ENCODE results near the gene LMX1A.

LMX1A gene

DNA sequence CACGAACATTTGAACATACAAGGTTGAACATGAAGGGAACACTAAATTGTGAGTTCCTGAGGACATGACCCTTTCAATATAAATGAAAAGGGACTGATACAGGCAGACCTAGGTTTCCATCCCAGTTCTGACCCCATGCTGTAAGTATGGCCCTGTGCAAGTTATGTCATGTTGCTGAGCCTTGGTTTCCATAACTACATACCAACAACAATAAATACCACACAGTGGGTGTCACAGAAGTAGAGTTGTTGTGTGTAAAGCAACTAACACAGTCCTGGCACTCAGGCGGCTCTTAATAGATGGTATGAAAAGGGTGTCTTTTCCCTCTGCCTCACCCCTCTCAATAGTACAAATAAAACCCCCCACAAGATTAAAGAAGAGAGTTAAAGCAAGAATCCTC, 140.8 kb downstream of the LMX1A start:
- no peak for DNase-seq

DNA sequence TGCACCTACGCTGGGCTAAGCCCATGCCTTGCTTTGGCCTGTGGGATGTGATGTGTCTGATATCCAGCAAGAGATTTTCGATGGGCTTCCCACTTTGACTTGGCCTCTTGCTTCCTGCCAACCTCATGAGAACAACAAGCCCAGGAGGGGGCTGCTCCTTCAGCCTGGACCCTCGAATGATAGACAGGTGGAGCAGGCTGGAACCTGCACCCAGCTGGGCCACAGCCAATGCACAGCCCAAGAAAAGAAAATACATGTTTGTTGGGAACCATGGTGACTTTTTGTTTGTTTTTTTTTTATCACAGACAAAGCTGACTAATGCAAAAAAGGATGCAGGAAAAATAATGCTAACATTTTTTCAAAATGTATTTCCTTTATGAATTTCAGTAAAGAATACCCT, 144.3 kb downstream of the LMX1A start:
- DNase-seq, result no peak

DNA sequence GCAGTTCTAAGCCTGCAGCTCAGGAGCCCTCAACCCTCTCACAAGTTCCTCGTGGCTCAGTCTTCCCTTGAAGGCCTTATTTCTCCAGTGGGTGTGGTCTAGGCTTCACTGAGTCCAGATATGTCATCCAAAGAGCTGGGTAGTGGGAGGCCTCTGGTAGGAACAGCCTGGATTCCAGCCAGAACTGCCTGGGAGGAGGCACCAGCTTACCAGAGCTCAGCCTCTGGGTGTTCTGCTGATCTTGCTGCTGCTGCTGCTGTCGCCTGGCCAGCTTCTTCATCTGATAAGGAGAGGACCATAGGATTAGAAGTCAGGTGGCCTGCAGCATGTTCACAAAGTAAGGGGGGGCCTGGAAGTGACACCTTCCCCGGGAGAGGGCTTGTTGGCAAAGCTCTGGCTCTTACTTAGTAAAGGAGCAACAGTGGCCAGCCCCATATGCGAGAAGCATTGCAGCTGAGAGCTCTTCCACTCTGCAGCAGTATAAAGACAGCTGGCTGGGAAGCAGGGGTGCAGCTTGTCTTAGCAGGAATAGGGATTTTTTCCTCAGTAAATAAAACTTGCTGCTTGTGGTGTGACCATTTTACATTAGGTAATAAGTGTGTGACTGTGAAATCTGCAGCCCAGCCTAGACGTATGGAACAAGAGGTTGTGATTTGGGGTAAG, 148.5 kb downstream of the LMX1A start:
- DNase-seq, result no peak

DNA sequence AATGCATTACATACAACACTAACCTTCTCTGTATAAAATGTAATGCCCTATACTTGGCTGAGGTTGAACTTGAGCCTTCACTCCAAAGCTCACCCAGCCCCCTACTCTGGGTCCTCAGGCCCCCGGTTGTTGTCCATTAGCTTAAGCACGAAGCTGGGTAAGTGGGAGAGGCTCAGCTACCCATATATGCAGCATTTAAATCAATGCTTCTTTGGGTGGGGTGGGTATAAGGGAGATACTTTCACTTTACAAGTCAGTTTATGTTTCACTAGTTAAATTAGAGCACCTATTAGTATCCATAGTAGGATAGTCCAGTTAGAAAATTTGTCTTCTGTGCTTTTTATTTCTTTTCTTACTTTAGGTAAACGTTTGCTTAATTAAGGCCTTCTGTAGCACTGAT, 151.4 kb downstream of the LMX1A start:
- no peak for DNase-seq

DNA sequence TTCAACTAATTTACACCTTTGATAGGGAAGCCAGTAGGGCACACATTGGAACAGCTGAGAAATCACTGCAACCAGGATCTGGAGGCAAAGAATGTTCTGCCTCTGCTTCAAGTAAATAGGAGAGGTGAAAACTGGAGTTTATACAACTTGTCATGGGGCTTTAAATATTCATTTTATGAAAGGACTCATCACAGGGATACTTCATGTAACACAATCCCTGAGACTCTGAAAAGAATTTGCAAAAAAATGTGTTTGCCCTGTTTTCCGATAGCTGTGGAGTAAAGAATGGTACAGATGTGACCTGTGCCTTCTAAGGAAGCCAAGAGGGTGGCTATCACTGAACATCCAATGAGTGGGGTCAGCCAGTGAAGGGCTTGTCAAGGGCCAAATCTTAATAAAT, 152.0 kb downstream of the LMX1A start:
- no peak for DNase-seq

DNA sequence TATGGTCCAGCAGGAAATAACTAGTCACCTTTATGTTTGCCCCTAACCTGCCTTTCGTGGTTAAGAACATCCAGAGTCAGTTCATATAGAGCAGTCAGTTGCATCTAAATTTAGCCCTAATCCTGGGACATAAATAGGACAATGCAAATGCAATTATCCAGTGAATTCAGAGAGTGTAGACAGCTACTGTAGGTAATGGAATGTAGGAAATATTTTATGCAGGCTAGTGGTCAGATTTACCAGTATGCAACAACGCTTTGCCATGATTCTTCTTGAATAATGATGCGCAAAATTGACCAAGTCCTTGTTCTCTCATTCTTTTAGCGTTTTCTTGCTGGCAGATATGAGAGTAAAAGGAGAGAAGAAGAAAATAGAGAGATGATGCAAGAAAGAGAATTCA, 165.4 kb downstream of the LMX1A start:
- no peak for DNase-seq

DNA sequence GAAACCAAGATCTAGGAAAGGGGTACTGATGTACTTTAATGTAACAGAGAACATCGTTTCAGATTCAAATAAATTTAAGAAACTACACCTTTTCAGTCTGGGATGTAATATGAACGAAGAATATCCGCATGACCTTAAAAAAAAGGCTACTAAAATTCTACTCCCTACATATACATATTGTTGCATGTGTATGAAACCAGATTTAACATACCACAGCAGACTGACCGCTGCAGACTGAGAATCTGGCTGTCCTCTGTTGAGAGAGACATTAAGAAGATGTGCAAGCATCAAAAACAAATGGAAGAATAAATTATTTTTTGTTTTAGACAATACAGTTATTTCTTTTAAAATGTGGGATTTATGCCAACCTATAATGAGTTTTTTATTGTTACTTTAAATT, 166.6 kb downstream of the LMX1A start:
- DNase-seq, result no peak

DNA sequence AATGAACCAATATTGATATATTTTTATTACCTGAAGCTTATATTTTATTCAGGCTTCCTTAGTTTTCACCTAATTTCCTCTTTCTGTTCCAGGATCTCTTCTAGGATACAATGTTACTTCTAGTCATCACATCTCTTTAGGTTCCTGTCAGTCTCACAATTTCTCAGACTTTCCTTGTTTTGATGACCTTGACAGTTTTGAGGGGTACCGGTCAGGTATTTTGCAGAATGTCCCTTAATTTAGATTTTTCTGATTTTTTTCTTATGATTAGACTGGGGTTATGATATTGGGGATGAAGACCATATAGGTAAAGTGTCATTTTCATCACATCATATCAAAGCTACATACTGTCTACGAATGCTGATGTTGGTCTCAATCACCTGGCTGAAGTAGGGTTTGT, 167.5 kb downstream of the LMX1A start:
- DNase-seq, result no peak

DNA sequence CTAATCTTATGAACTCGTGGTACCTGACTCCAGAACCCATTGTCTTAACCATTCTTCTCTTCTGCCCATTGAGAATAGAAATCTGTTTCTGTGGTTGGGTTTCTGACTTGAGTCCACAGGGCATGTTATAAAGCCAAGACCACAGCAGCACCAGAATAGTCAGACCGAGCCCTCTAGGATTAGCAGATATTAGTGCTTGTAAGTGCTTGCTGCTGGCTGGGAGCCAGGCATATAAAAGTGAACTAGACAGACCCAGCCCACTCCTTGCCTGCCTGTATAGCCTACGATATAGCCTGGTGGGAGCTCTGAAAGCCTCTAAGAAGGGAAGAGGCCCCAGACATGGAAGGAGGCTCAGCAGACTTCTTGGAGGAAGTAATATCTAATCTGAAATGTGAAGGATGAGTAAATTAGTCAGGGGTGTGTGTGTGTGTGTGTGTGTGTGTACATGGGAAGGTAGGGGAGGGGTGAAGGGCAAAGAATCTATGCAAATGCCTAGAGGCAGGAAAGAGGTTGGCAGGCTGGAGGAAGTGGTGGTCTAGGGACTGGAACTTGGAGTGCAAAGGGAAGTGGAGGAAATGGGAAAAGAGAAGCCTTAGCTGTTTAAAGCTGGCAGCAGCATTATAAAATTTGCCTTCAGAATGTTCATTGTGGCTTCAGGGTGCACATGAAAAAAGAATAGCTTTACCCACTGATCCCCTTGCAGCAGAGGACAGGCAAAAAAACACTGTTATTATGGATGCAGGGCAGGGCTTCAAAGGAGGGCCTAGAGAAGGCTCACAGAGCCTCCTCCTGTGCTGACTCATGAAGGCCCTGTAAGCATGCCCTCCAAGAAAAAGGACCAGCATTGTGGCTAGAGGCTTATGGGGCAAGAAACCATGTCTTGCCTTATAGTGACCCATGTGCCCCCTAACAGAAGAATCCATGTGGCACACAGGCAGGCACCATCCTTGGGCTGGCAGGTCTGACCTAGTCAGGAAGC, 169.2 kb downstream of the LMX1A start:
- no peak for DNase-seq

DNA sequence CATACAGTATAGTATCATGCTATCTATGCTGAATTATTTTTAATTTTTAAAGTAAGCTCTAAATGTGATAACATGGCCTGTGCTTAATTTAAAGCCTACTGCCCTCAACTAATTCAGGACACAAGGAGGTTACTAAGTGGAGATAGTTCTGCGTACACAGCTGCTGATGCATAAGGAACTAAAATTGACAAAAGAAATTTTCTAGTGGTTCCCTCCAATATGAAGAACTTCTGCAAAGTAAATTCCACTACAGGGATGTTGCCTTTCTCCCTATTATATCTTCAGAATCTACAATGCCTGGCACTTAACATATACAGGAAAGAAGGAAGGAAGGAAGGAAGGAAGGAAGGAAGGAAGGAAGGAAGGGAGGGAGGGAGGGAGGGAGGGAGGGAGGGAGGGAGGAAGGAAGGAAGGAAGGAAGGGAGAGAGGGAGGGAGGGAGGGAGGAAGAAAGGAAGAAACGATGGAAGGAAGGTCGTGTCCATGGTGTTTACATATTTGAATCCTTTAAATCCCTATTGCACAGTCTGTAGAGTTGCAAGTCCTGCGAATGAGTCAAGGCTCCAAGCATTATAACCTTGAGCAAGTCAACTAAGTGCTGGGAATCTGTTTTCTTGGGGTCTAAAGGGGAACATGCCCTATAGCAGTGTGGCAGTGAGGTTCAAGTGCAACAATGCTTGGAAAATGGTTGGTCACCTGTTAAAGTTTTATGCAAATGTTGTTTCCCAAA, 171.2 kb downstream of the LMX1A start:
- no peak for DNase-seq

DNA sequence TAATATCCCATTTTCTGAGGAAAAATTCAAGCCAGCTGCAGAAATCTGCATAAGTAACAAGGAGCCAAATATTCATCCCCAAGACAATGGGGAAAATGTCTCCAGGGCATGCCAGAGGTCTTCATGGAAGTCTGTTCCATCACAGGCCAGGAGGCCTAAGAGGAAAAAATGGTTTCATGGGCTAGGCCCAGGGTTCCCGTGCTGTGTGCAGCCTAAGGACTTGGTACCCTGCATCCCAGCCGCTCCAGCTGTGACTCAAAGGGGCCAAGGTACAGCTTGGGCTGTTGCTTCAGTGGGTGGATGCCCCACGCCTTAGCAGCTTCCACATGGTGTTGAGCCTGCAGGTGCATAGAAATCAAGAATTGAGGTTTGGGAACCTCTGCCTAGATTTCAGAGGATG, 173.5 kb downstream of the LMX1A start:
- no peak for DNase-seq

DNA sequence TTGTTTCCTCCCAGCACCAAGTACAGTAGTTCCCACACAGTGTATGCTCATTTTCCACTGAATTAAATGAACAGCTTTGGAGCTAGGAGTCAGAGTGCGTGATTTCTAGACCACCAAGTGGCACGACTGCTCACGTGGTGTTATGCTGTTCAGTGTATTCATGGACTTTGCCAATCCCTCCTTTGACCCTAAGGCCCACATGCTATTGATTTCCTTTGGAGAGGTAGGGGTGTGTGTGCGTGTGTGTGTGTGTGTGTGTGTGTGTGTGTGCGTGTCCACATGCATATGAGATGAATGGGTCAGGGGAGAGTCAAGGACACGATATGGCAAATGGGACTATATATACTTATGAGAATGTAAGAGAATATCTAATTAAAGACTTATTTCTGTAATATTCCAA, 177.2 kb downstream of the LMX1A start:
- DNase-seq, result no peak

DNA sequence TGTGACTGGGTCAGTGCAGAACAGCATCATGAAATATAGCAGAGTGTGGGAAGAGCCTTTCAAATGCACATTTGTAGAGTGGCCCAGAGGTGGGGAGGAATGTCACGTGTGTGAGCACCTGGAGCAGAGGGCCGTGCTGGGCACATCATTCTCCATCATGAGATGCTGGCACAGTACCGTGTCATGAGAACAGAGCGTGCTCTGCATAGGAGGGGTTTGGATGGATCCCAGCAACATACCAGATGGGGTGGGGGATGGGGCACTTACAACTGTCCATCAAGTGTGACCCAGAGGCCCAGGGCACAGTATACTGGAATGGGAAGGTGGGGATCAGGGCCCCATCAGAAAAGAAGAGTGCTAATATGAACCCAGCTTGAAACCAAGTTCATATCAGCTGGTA, 182.0 kb downstream of the LMX1A start:
- DNase-seq, result no peak

DNA sequence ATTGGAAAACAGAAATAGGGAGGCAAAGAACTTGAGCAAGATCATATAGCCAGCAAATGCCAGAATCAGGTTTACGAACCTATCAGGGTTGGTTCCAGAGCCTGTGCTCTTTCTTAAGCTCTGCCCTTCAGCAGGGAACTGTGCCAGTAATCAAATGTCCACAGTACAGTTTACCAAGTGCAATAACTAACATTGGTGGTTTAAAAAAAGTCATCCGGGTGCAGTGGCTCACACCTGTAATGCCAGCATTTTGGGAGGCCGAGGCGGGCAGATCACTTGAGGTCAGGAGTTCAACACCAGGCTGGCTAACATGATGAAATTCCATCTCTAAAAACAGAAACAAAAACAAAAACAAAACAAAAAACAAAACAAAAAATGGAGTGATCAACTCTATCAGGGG, 182.7 kb downstream of the LMX1A start:
- DNase-seq, result no peak

DNA sequence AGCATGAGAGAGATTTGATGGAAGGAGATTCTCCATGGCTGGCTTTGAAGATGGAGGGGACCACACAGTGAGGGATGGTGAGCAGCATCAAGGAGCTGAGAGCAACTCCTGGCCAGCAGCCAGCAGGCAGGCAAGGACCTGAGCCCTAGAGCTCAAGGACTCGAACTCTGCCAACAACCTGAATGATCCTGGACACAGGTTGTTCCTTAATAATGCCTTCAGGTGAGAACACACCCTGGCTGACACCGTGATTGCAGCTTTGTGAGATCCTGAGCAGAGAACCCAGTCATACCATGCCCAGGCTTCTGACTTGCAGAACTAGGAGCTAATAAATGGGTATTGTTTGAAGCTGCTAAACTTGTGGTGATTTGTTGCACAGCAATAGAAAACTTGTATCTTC, 183.1 kb downstream of the LMX1A start:
- no peak for DNase-seq

DNA sequence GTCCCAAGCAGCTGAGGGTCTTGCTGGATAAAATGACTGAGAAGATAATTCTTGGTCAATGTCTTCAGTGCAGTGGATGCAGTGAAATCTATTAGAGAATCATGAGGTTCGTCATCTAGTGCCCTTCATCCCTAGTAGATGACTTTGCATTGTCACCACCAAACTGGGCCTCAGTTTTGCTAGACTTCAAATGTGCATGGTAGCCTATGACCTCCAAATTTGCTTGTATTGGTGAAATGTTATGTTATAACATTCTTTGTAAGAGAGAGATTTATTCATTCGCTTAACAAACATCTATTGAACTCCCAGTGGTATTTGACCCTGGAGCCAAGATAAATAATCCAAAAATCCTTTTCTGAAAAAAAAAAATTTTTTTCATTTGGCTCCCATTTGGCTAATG, 183.8 kb downstream of the LMX1A start:
- DNase-seq, result no peak

DNA sequence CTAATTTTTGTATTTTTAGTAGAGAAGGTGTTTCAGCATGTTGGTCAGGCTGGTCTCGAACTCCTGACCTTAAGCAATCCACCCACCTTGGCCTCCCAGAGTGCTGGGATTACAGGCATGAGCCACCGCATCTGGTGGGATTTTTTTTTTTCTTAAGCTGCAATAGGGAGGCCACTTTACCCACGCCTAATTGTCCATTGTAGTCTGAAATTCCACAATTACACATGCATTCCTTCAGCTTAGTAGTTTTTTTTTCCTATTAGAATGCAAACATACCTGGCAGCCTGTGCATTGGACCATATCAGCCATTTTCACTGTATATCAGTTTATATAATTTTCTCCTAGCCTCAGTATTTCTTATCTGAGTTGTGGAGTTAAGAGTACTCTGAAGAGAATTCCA, 186.8 kb downstream of the LMX1A start:
- DNase-seq, result no peak

DNA sequence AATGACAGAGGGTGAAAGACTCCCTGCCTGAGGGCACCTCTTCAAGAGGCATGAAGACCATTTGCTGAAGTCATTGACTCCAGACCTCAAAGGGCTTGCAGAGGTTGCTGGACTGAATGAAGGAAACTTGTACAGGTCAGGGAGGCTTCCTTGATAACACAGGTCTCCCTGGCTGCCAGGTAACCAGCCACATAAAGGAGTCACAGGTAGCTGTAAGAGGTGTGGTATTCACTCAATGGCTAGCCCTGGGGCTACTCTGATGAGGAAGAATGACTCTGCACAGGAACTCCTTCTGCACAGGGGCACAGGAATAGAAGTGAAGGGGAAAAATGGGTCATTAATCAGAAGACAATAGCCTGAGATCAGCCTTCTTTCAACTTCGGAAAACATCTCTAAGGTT, 187.5 kb downstream of the LMX1A start:
- DNase-seq, result no peak

DNA sequence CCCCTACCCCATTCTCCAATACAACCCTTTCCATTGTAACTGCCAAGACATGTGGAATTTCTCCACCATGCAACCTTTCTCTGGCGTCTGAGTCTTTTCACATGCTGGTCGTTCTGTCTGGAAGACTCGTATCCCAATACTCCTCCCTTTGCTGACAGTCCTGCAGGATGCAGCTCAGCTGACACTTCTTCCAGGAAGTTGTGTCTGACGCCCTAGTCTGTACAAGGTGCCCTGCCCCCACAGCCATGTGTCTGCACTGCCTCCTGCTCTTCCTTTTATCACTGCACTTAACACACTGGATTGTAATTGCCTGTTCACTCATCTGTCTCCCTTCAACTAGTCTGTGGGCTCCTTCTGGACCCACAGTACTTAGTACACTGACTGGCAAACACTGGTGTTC, 188.0 kb downstream of the LMX1A start:
- no peak for DNase-seq

DNA sequence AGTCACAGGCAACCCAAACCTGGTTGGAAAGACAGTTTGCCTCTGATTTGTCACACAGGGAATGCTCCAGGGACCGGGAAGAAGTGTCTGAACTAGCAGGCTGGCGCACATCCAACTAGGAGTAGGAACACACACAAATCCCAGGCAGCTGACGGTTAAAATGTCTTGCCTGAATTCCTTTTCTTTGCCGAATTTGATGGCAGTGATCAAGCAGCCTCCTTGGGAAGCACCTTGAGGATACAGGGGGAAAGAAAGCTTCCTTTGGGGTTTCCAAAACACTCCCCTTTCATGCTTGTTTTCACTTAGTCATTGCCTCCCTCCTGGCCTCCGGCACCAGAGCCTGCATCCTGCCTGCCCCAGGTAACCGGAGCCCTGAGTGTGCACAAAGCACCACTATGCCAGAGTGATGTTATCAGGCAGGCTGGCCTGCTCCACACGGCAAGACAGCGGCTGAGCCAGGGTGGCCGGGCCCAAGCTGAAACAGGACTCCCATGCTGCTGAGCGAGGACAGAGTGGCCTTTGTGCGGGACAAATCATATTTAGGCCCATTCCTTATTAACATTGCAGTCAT, 193.8 kb downstream of the LMX1A start:
- no peak for DNase-seq

DNA sequence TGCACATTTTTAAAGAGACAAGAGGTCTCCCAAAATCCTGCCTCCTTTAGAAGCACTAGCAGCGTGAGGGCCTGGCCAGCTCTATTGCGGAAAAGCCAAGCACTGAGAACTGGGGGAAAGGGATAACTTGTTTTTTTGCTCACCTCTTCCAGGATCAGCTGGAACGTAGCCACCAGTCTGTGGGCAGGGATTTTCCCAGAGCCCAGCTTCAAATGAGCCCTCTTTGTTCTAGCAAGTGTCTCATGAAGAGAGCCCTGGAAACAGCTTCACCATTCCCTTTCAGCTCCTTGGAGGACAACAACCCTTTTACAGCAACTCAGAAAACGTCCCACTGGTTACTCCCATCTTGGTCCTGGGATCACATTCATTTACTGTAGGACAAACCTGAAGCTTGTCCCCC, 195.4 kb downstream of the LMX1A start:
- no peak for DNase-seq

DNA sequence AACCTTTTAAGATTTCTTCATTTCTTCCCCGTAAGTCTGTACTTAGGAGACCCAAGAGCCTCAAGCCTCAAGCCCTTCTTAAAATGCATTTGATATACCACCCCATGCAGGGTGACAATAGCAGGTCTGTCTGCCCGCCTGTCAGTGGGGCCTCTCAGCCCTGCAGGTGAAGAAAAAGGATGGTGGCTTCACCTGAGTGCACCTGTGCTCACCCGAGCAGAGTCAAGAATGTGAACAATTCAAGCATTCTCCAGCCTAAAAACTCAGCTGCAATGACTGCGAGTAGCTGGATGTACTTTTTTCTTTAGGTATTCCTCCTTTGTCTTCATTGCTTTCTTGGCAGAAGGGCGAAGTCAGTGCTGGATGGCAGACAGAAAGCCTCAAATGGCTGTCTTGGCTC, 203.3 kb downstream of the LMX1A start:
- no peak for DNase-seq

DNA sequence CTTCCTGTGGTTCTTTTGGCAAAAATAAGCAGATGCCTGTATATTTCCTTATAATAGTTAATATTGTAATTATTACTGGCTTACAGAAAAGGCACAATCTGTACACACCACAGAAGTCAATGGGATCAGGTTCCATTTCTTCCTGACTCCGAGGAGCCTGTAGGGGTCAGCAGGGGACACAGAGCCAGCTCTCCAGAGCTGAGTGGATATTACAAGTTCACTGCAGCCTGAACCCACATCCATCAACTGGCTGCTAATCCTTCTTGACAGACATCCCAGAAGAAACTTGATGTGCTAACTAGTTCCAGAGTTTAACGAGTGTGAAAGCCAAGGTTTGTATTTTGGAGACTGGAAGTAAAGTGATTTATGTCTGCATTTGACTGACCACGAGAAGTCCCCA, 203.8 kb downstream of the LMX1A start:
- no peak for DNase-seq
